ENCODE data around the gene NOL9.

- TF ChIP-seq POLR2AphosphoS5 (IDR thresholded peaks at IDR 0.05; ENCODE audit: borderline replicate concordance, low read depth, low read length) (no peak), EZH2 (IDR thresholded peaks at IDR 0.05) (no peak), FOXP2 (optimal IDR thresholded peaks at IDR 0.05; ENCODE audit: control extremely low read depth, extremely low read length, insufficient read depth) (no peak)
Observed at GRCh38 chr1:6511561-6512244, 42.6 kb downstream of the NOL9 start.
